Neural crest cell (in vitro differentiated cells): Measurements from ENCODE around the gene NUP214. TPM values are rescaled to one million over a fixed set of nuclear protein-coding genes. Genes with fewer than 3 reads are reported as not detected.
"Not testable (repeated sequence)": the region's sequence is repeated elsewhere in the genome, so short reads cannot be mapped to it uniquely, and the experiment has no call there.

Source experiments
- DNase-seq: peaks from one replicate; pipeline ENCODE4 v3.0.0; 2021; ENCODE audit warnings: low read depth, mixed read lengths, low spot score
- H3K27ac Mint-ChIP-seq: one replicate; pipeline ENCODE4 v1.8.0; 2021; ENCODE audit warnings: mild to moderate bottlenecking, mixed read lengths; ENCODE audit not compliant: unreplicated experiment
- H3K27me3 Mint-ChIP-seq: 2 replicates; pipeline ENCODE4 v1.8.0; 2021; ENCODE audit warnings: low read depth, mild to moderate bottlenecking, mixed read lengths
- H3K36me3 Mint-ChIP-seq: 2 replicates; pipeline ENCODE4 v1.8.0; 2021; ENCODE audit warnings: low read depth, mild to moderate bottlenecking, mixed read lengths
- H3K4me1 Mint-ChIP-seq: 2 replicates; pipeline ENCODE4 v1.8.0; 2021; ENCODE audit warnings: mixed read lengths
- H3K4me3 Mint-ChIP-seq: one replicate; pipeline ENCODE4 v1.8.0; 2021; ENCODE audit warnings: mild to moderate bottlenecking, mixed read lengths
- H3K9me3 Mint-ChIP-seq: 2 replicates; pipeline ENCODE4 v1.8.0; 2021; ENCODE audit warnings: mixed read lengths
- CTCF ChIP-seq: fragments of 200-600 bp; sonication (generic); conservative IDR thresholded peaks from 2 replicates; pipeline ENCODE4 v1.5.0; 2021; ENCODE audit warnings: antibody characterized with exemption, mild to moderate bottlenecking
- total RNA-seq: library from RNA; stranded (reverse); gene quantifications from 2 replicates; pipeline ENCODE4 v1.2.1, GENCODE V29; 2021

NUP214 gene
- total RNA-seq, 1 donor from 2014 or later = 77.9 TPM

- H3K4me1 Mint-ChIP-seq = peaks cover 4% of the 10 kb centered on the region
- H3K36me3 Mint-ChIP-seq = no peaks in the 10 kb centered on the region
- H3K4me3 Mint-ChIP-seq = no peak overlapping the region
- TF ChIP-seq CTCF = no peak
- no peaks in the 10 kb centered on the region for H3K27me3 Mint-ChIP-seq
- no peaks in the 10 kb centered on the region for H3K9me3 Mint-ChIP-seq
- no peak for DNase-seq
- no peak overlapping the region for H3K27ac Mint-ChIP-seq
These were observed 141.2 kb downstream of the NUP214 start for GRCh38 chr9:131266266-131267229.

GRCh38 chr9:131270171-131271015 is 145.0 kb downstream of the NUP214 start:
- Mint-ChIP-seq H3K36me3 (no peaks in the 10 kb centered on the region), H3K4me3 (no peak overlapping the region), H3K27ac (no peak overlapping the region), H3K27me3 (peaks cover 9% of the 10 kb centered on the region), H3K4me1 (peaks cover 5% of the 10 kb centered on the region), H3K9me3 (no peaks in the 10 kb centered on the region)
- DNase-seq = no peak
- TF ChIP-seq CTCF = no peak

GRCh38 chr9:131271016-131271273 is 145.6 kb downstream of the NUP214 start:
- Mint-ChIP-seq H3K4me1 (peaks cover 10% of the 10 kb centered on the region), H3K27me3 (peaks cover 15% of the 10 kb centered on the region)
- H3K4me3 Mint-ChIP-seq, H3K36me3 Mint-ChIP-seq, DNase-seq, H3K27ac Mint-ChIP-seq, H3K9me3 Mint-ChIP-seq: not testable (repeated sequence)

- H3K36me3 Mint-ChIP-seq = no peaks in the 10 kb centered on the region
- no peaks in the 10 kb centered on the region for H3K9me3 Mint-ChIP-seq
- no peak for DNase-seq
- peaks cover 21% of the 10 kb centered on the region for H3K27me3 Mint-ChIP-seq
- peaks cover 15% of the 10 kb centered on the region for H3K4me1 Mint-ChIP-seq
- no peak for TF ChIP-seq CTCF
- peak overlapping the region; percentile 31 for H3K4me3 Mint-ChIP-seq
- H3K27ac Mint-ChIP-seq = no peak overlapping the region
These were observed 146.1 kb downstream of the NUP214 start for GRCh38 chr9:131271506-131271931.

- H3K27me3 Mint-ChIP-seq = peaks cover 21% of the 10 kb centered on the region
- no peaks in the 10 kb centered on the region for H3K36me3 Mint-ChIP-seq
- no peak overlapping the region for H3K27ac Mint-ChIP-seq
- no peaks in the 10 kb centered on the region for H3K9me3 Mint-ChIP-seq
- peaks cover 15% of the 10 kb centered on the region for H3K4me1 Mint-ChIP-seq
- DNase-seq = no peak
- no peak overlapping the region for H3K4me3 Mint-ChIP-seq
- TF ChIP-seq CTCF = no peak
These were observed 146.8 kb downstream of the NUP214 start for GRCh38 chr9:131272212-131272611.
